ENCODE results near the gene CEP135.

DNA sequence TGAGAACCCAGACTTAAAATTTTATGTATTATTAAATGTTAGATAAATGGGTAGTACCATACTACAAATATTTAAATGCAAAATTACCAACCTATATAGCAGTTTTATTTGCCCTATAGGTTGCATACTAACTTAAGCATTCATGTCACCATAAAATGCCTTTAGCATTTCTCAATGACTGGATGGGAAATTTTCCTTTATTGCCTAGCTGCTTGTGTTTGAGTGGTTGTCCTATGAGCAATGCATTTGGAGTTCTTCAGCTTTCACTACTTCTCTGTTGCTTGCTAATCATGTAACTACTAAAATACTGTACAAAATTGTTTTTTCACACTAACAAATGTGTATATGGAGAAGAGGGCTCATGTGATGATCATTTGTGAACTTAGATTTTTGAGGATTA, 44.2 kb upstream of the CEP135 start:
- TF ChIP-seq EZH2 (IDR thresholded peaks at IDR 0.05) (no peak), FOXP2 (optimal IDR thresholded peaks at IDR 0.05; ENCODE audit: control extremely low read depth, extremely low read length, insufficient read depth) (no peak)
